AG04450 (cell line): ENCODE data around the gene SPATA6L. TPM values are rescaled to one million over a fixed set of nuclear protein-coding genes. Genes with fewer than 3 reads are reported as not detected.

Experiments used
- CTCF ChIA-PET: fragments of 300-600, 350-600 bp; formaldehyde crosslinking; extraction: SDS; loops from one replicate; lab custom pipeline; 2022; ENCODE audit warnings: antibody characterized with exemption, inconsistent platforms; lab: Charles Lee
- POLR2A ChIA-PET: fragments of 350-600 bp; formaldehyde crosslinking; extraction: SDS; loops from one replicate; lab custom pipeline; 2021; ENCODE audit warnings: antibody characterized with exemption, inconsistent platforms; lab: Yijun Ruan, JAX
- DNase-seq: peaks from one replicate; pipeline ENCODE4 v3.0.0-alpha.2; 2011; ENCODE audit warnings: low read depth, low spot score
- H3K27ac ChIP-seq: one replicate; pipeline ENCODE4 v1.5.1; 2012; ENCODE audit warnings: low read depth, low read length, control low read depth
- H3K27me3 ChIP-seq: one replicate; pipeline ENCODE4 v1.6.0; 2012; ENCODE audit warnings: low read length; ENCODE audit not compliant: control insufficient read depth, insufficient read depth
- H3K4me3 ChIP-seq: 2 replicates; pipeline ENCODE4 v1.5.1; 2011; ENCODE audit warnings: mild to moderate bottlenecking, low read depth, low read length, control low read depth
- H3K9me3 ChIP-seq: 2 replicates; pipeline ENCODE4 v1.5.1; 2012; ENCODE audit warnings: low read length; ENCODE audit not compliant: control insufficient read depth, insufficient read depth
- polyA plus RNA-seq: library from polyadenylated mRNA; depleted of rRNA; stranded (reverse); fragments of >200 nt; gene quantifications from 2 replicates; pipeline ENCODE4 v1.2.3, GENCODE V29; 2011
- TF ChIP-seq, protein P1 (sequence below): IDR thresholded peaks from 2 replicates; pipeline ENCODE4 v1.5.1; 2011; ENCODE audit warnings: low read depth, low read length, control low read depth, inconsistent platforms

SPATA6L gene
- polyA plus RNA-seq, 1 experiment: 1.0 TPM

DNA sequence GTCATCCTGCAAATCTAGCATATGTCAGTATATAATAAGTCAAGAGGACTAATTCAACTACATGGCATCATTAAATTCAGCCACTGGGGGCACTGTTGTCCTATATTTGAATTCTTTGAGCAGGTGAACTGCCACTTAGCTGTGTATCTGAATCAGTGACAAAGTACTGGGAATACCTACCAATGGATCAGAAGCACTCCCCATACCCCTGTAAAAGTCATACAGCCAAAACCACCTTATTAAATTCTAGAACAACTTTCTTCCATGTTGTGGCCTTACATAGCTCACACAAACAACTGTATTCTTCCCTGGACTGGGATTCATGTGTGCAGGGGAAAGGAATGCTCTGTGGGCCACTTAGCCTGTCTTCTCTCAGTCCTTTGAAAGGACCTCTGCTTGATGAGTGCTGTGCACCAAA is 61.6 kb downstream of the SPATA6L start:
- DNase-seq: peak; percentile 18
- CTCF ChIA-PET: interaction anchor here (0.6 to 2.0 kb wide), 16 partner anchors 10 to 985 kb away, joined by 3 to 11 read pairs (median 4); partner anchors contain the start of gene INSL6
- POLR2A ChIA-PET: no interaction called here
- Histone ChIP-seq H3K27ac (no peak overlapping the region), H3K27me3 (no peaks in the 10 kb centered on the region), H3K4me3 (no peak overlapping the region), H3K9me3 (no peaks in the 10 kb centered on the region)
- TF ChIP-seq, protein P1, sequence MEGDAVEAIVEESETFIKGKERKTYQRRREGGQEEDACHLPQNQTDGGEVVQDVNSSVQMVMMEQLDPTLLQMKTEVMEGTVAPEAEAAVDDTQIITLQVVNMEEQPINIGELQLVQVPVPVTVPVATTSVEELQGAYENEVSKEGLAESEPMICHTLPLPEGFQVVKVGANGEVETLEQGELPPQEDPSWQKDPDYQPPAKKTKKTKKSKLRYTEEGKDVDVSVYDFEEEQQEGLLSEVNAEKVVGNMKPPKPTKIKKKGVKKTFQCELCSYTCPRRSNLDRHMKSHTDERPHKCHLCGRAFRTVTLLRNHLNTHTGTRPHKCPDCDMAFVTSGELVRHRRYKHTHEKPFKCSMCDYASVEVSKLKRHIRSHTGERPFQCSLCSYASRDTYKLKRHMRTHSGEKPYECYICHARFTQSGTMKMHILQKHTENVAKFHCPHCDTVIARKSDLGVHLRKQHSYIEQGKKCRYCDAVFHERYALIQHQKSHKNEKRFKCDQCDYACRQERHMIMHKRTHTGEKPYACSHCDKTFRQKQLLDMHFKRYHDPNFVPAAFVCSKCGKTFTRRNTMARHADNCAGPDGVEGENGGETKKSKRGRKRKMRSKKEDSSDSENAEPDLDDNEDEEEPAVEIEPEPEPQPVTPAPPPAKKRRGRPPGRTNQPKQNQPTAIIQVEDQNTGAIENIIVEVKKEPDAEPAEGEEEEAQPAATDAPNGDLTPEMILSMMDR: peak; percentile 62

DNA sequence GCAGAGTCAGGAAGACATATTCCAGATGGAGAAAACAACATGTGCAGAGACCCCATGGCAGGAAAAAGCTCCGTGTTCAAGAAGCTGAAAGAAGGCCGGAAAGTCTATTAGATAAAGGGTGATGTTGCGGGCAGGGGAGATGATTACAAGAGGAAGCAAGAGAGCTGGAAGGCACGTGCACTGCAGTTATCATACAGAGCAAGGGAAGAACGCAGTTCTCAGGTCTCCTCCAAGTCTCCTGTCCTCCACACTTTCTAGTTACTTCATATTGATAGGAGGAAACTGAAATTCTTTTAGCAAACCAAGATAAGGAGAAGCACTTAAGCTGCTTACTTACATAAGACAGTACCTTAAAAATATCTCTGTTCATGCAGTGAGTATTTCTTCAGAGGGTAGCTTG is 62.5 kb downstream of the SPATA6L start:
- H3K9me3 ChIP-seq: no peaks in the 10 kb centered on the region
- ChIA-PET CTCF (interaction anchor here (0.6 to 2.0 kb wide), 10 partner anchors 9 to 212 kb away, joined by 3 to 11 read pairs (median 3); no protein-coding TSS in a partner anchor), POLR2A (no interaction called here)

DNA sequence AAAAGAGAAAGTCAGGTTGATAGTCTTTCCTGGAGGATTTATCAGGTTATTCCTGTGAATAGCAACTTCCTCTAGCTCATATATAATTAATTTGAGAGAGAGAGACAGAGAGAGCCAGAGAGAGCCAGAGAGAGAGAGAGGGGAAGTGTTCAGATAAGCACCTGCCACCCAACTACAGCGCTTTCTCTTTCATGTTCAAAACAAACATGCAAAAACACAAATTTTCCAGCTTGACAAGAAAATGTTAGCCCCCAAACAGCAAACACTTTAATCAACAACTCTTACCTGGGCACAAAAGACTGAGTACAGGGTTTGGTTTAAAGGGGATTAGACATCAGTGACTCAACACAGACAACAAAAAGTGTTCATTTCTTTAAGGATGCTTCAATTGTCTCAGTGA is 65.9 kb downstream of the SPATA6L start:
- POLR2A ChIA-PET: no interaction called here
- no peaks in the 10 kb centered on the region for H3K9me3 ChIP-seq
- DNase-seq: no peak
- H3K27ac ChIP-seq: no peak overlapping the region
- TF ChIP-seq, protein P1: no peak
- no peak overlapping the region for H3K4me3 ChIP-seq
- H3K27me3 ChIP-seq: peaks cover 2% of the 10 kb centered on the region
- CTCF ChIA-PET: interaction anchor here (0.6 kb wide), 1 partner anchor 824 kb away, joined by 3 read pairs; no protein-coding TSS in a partner anchor

More for the DNA sequence above, 62.5 kb downstream of the SPATA6L start:
- no peak for DNase-seq
- no peak overlapping the region for H3K27ac ChIP-seq
- no peaks in the 10 kb centered on the region for H3K27me3 ChIP-seq
- TF ChIP-seq, protein P1: no peak
- H3K4me3 ChIP-seq: no peak overlapping the region

DNA sequence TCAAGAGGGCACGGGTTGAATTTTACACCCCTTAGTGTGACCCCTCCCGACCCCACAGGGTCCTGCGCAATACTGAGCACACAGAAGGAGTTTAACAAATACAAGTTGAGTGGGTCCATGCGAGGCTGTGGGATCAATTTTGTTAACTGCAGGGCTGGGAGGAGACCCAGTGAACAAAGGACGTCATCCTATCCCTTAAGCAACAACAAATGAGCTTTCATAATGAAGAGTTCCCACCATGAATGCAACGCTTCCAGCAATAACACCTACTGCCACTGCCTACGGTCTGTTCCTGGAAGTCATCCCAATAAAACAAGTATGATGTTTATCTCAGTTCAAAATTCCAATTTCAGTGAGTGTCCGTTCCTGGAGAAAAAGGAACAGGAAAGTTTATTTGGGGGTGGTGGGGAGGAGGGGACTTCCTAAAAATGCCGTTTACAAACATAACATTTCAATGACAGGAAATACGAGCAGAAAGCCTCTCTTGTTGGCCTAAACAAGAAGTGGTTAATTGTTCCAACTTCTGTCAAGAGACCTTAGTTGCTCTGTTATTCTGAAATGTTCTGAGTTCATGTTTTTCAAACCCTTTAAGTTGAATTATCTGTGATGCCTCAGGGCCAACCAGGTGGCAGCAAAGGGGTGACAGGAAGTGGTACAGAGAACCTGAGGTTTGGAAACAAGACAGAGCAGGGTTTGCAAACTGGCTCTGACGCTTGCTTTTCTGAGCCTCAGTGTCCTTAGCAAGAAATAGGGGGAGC is 69.9 kb downstream of the SPATA6L start:
- no peak overlapping the region for H3K27ac ChIP-seq
- DNase-seq: no peak
- ChIA-PET POLR2A (no interaction called here), CTCF (no interaction called here)
- TF ChIP-seq, protein P1: no peak
- H3K27me3 ChIP-seq: peaks cover 2% of the 10 kb centered on the region
- H3K9me3 ChIP-seq: no peaks in the 10 kb centered on the region
- H3K4me3 ChIP-seq: no peak overlapping the region

DNA sequence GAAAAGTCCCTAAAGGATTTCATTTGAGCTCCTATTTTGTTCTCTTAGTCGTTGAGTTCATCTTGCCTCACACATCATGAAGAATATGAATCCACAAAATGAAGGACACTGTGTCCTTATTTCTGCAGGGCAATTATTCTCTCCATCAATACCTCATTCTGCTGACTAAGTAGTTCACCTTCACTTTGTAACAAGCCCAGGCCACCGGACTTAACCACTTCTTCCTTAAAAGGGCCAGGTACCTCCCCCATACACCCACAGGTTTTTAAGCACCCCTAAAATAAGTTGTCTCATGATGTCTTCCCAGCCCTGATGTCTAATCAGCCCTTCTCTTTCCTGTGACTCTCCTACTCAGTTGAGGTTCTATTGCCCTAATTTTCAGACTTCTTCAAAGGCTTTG is 71.3 kb downstream of the SPATA6L start:
- Histone ChIP-seq H3K9me3 (no peaks in the 10 kb centered on the region), H3K27ac (no peak overlapping the region), H3K4me3 (no peak overlapping the region), H3K27me3 (peaks cover 2% of the 10 kb centered on the region)
- TF ChIP-seq, protein P1: no peak
- no peak for DNase-seq
- CTCF ChIA-PET: no interaction called here
- POLR2A ChIA-PET: no interaction called here
